DND-41 (cell line): ENCODE measurements around the gene GLB1L.

Experiments
- ATAC-seq: fragments of 200-7000 bp; cut with Tn5 transposase; 3 replicates; pipeline ENCODE4 v1.9.1; 2021; ENCODE audit warnings: low read depth; ENCODE audit not compliant: insufficient read depth
- DNase-seq: peaks from one replicate; pipeline ENCODE4 v3.0.0-alpha.2; 2020
- H2AFZ ChIP-seq: 2 replicates; pipeline ENCODE4 v1.6.0; 2012; ENCODE audit warnings: low read depth, low read length
- H3K27ac ChIP-seq: 2 replicates; pipeline ENCODE4 v1.5.1; 2012; ENCODE audit warnings: low read length, inconsistent platforms
- H3K27me3 ChIP-seq: fragments of 200-600 bp; sonication (generic); 2 replicates; pipeline ENCODE4 v1.6.0; 2012; ENCODE audit warnings: low read length, mild to moderate bottlenecking, inconsistent platforms; ENCODE audit not compliant: insufficient read depth, poor library complexity
- H3K36me3 ChIP-seq: 2 replicates; pipeline ENCODE4 v1.5.1; 2012; ENCODE audit warnings: low read length, inconsistent platforms; ENCODE audit not compliant: insufficient read depth
- H3K4me1 ChIP-seq: 2 replicates; pipeline ENCODE4 v1.5.1; 2012; ENCODE audit warnings: mild to moderate bottlenecking, low read length; ENCODE audit not compliant: insufficient read depth
- H3K4me2 ChIP-seq: 2 replicates; pipeline ENCODE4 v1.6.0; 2012; ENCODE audit warnings: mild to moderate bottlenecking, moderate library complexity, low read length, inconsistent platforms; ENCODE audit not compliant: insufficient read depth
- H3K4me3 ChIP-seq, 2 experiments: fragments of 200-600 bp in 1 of 2; shearing (Covaris generic) in 1 of 2; 2 replicates each; pipeline ENCODE4 v1.5.1; 2012 to 2016; ENCODE audit warnings: inconsistent platforms in 2 of 2, low read length in 2 of 2, mild to moderate bottlenecking in 2 of 2, low read depth in 1 of 2, moderate library complexity in 1 of 2
- H3K79me2 ChIP-seq: 2 replicates; pipeline ENCODE4 v1.6.0; 2012; ENCODE audit warnings: low read length, inconsistent platforms; ENCODE audit not compliant: insufficient read depth
- H3K9ac ChIP-seq: 2 replicates; pipeline ENCODE4 v1.6.0; 2012; ENCODE audit warnings: low read depth, mild to moderate bottlenecking, inconsistent platforms, low read length, moderate library complexity
- H3K9me3 ChIP-seq: 2 replicates; pipeline ENCODE4 v1.5.1; 2012; ENCODE audit warnings: low read length, moderate library complexity, mild to moderate bottlenecking, inconsistent platforms; ENCODE audit not compliant: insufficient read depth, severe bottlenecking
- H4K20me1 ChIP-seq: 2 replicates; pipeline ENCODE4 v1.6.0; 2012; ENCODE audit warnings: low read length; ENCODE audit not compliant: insufficient read depth
- EZH2 ChIP-seq: IDR thresholded peaks from 3 replicates; pipeline ENCODE4 v1.6.1; 2012; ENCODE audit warnings: borderline replicate concordance, low read depth, mild to moderate bottlenecking, moderate library complexity, low read length, inconsistent platforms; ENCODE audit not compliant: severe bottlenecking
- TF ChIP-seq, protein P1 (sequence below): IDR thresholded peaks from 2 replicates; pipeline ENCODE4 v1.5.1; 2012; ENCODE audit warnings: borderline replicate concordance, low read length, moderate library complexity, mild to moderate bottlenecking; ENCODE audit not compliant: poor library complexity, severe bottlenecking; ENCODE audit errors: extremely low read depth

GLB1L gene

DNA sequence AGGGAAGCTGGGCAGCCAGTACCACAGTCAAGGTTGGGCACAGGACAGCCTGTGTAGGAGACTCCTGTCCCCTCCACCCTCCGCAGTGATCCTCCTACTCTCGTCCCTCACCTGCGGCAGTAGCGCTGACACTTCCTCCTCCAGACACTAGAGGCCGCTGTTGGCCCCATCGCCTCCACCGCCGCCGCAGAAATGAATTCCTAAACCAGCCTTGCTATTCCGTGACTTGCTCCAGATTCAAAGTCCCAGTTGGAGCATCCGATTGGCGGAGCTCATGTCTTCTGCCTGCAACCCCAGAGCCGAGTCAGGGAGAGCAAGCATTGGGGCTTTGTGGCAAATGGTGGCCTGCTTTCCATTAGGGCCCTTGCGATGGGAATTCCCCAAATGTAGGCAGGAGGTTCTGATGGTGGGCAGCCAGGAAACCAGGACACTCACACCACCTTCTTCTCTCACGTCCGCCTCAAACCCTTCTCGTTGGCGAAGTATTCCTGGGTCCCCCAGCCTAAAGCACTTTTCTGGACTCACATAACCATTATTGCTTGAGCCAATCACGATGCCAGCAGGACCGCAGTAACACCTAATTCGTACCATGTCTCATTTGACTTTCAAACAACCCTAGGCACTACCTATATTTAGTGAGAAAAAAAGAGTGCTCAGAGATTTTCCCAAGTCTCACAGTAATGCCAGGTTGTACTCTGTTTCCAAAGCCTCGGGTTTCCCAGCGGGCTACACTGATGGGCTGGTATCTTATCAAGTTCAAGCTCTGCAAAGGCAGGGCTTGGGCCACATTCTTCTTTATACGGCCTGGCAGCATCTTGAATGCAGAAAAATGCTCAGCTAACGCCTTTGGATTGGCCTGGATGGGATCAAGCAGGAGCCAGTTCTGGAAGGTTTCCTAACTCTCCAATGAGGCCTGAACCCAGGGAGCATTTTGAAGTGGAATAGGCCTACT is 32.7 kb upstream of the GLB1L start:
- TF ChIP-seq, protein P1, sequence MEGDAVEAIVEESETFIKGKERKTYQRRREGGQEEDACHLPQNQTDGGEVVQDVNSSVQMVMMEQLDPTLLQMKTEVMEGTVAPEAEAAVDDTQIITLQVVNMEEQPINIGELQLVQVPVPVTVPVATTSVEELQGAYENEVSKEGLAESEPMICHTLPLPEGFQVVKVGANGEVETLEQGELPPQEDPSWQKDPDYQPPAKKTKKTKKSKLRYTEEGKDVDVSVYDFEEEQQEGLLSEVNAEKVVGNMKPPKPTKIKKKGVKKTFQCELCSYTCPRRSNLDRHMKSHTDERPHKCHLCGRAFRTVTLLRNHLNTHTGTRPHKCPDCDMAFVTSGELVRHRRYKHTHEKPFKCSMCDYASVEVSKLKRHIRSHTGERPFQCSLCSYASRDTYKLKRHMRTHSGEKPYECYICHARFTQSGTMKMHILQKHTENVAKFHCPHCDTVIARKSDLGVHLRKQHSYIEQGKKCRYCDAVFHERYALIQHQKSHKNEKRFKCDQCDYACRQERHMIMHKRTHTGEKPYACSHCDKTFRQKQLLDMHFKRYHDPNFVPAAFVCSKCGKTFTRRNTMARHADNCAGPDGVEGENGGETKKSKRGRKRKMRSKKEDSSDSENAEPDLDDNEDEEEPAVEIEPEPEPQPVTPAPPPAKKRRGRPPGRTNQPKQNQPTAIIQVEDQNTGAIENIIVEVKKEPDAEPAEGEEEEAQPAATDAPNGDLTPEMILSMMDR, result peak; percentile 99
- TF ChIP-seq EZH2, result no peak
- peak overlapping the region; percentile 51; the same call in 1 of the 2 replicates for H2AFZ ChIP-seq
- H3K36me3 ChIP-seq, result 0 out of 2 replicates have a peak, but pooled peaks cover 2% of the 10 kb centered on the region
- H3K27me3 ChIP-seq, result no peaks in the 10 kb centered on the region
- H3K9ac ChIP-seq, result peak overlapping the region; percentile 64; the same call in 1 of the 2 replicates
- H3K4me1 ChIP-seq, result peaks cover 27% of the 10 kb centered on the region
- H3K79me2 ChIP-seq, result no peaks in the 10 kb centered on the region
- H3K4me3 ChIP-seq, result peak overlapping the region in 1 of 2 experiments; percentile 60; a peak in 2 of 4 replicates
- H4K20me1 ChIP-seq, result peaks cover 4% of the 10 kb centered on the region; the same call in 1 of the 2 replicates
- H3K4me2 ChIP-seq, result peak overlapping the region; percentile 96
- peak; percentile 24 for ATAC-seq
- DNase-seq, result peak; percentile 73
- H3K9me3 ChIP-seq, result no peaks in the 10 kb centered on the region
- peak overlapping the region; percentile 61; the same call in 1 of the 2 replicates for H3K27ac ChIP-seq

DNA sequence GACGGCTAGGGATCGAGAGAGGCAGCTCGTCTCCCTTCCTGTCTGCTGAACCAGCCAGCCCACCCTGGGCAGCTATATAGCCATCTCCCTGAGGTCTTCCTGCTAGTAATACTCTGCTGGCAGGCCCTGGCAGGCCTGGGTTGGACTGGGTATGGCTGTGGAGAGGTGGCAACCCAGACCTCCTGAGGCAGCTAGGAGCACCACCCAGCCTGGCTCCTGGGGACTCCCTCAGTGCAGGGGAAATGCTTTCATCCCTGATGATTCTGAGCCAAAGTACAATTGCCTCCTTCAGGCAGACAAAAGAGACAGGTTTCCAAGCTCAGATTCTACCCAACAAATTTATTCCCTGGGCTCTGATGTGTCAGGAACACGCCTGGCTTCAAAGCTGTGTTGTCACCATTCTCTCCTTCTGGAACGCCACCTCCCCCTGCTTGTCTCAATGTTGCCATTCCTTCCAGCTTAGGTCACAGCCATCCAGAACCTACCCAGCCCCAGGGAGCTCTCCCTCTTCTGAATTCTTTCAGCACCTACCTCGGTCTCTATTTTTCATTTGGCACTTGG is 29.2 kb upstream of the GLB1L start:
- Histone ChIP-seq H4K20me1 (peaks cover 4% of the 10 kb centered on the region; the same call in 1 of the 2 replicates), H3K9me3 (no peaks in the 10 kb centered on the region), H2AFZ (no peak overlapping the region), H3K4me2 (no peak overlapping the region), H3K27me3 (peaks cover 11% of the 10 kb centered on the region), H3K79me2 (no peaks in the 10 kb centered on the region), H3K9ac (no peak overlapping the region), H3K4me3 (no peak overlapping the region), H3K4me1 (peaks cover 18% of the 10 kb centered on the region), H3K36me3 (no peaks in the 10 kb centered on the region), H3K27ac (no peak overlapping the region)
- no peak for DNase-seq
- ATAC-seq, result no peak
- TF ChIP-seq EZH2, result no peak
- TF ChIP-seq, protein P1, result no peak

DNA sequence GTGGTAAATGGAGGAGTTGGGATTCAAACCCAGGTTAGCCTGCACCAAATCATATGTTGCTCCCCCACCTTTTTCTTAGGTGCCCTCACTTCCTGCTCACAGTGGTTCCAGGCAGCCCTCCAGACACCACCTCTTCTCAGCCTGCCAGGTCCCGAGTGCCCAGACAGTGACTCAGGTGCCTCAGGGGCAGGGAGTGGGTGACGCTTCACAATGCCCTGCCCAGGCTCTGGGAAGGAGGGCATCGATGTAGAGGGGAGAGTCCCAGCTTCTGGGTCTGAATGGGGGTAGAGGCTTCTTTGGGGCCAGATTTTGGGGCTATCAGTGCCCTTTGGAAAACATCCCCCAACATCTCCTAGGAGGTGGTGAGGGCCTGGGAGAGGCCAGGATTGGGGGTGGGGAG is 28.7 kb upstream of the GLB1L start:
- Histone ChIP-seq H3K4me3 (no peak overlapping the region), H4K20me1 (peaks cover 4% of the 10 kb centered on the region; the same call in 1 of the 2 replicates), H3K9ac (no peak overlapping the region), H3K27ac (no peak overlapping the region), H3K79me2 (no peaks in the 10 kb centered on the region), H2AFZ (no peak overlapping the region), H3K9me3 (no peaks in the 10 kb centered on the region), H3K4me2 (no peak overlapping the region), H3K4me1 (peaks cover 16% of the 10 kb centered on the region), H3K27me3 (peaks cover 12% of the 10 kb centered on the region), H3K36me3 (no peaks in the 10 kb centered on the region)
- ATAC-seq, result no peak
- no peak for DNase-seq
- no peak for TF ChIP-seq EZH2
- TF ChIP-seq, protein P1, result no peak
